ENCODE results near the gene LRP1B.

GRCh38 chr2:141068053-141068682, 1062.6 kb downstream of the LRP1B start:
- TF ChIP-seq ZNF274 (IDR thresholded peaks at IDR 0.05; ENCODE audit: low read depth, low read length) (no peak), YY1 (IDR thresholded peaks at IDR 0.05; ENCODE audit: insufficient read depth, insufficient read length) (no peak), SUZ12 (IDR thresholded peaks at IDR 0.05; ENCODE audit: extremely low read depth, insufficient read depth, insufficient read length) (no peak)

Data from NT2/D1 (cell line).